Daoy (cell line): ENCODE measurements around the gene HIF1A. TPM values are rescaled to one million over a fixed set of nuclear protein-coding genes. Genes with fewer than 3 reads are reported as not detected.

Experiments
- total RNA-seq: library from RNA; depleted of rRNA; stranded (reverse); fragments of >200 nt; shearing (Covaris generic); gene quantifications from 2 replicates; pipeline ENCODE4 v1.2.3, GENCODE V29; 2014; rRNA removed

Gene HIF1A
- total RNA-seq, 1 experiment from 2014 or later = 258 TPM

Other genes with a start within 250 kb of the HIF1A start
- gene SNAPC1, start 66.9 kb downstream of the HIF1A start, total RNA-seq = 34.7 and 37.7 TPM in 2 replicates
- 0.21 and 0.40 TPM in 2 replicates for gene SYT16, start 117.2 kb downstream of the HIF1A start, total RNA-seq